CD4-positive, alpha-beta T cell treated with Interleukin-2 at 100 ng/mL for 4 hours (primary cell): ENCODE results near the gene ASCC2.
A peak's percentile ranks its signal among the peaks of the same experiment; 100 is the strongest.
"Not testable (repeated sequence)": the region's sequence is repeated elsewhere in the genome, so short reads cannot be mapped to it uniquely, and the experiment has no call there.

Source experiments
- DNase-seq: peaks from one replicate; pipeline ENCODE4 v3.0.0-alpha.2; 2020; ENCODE audit warnings: low spot score

The ASCC2 gene, protein sequence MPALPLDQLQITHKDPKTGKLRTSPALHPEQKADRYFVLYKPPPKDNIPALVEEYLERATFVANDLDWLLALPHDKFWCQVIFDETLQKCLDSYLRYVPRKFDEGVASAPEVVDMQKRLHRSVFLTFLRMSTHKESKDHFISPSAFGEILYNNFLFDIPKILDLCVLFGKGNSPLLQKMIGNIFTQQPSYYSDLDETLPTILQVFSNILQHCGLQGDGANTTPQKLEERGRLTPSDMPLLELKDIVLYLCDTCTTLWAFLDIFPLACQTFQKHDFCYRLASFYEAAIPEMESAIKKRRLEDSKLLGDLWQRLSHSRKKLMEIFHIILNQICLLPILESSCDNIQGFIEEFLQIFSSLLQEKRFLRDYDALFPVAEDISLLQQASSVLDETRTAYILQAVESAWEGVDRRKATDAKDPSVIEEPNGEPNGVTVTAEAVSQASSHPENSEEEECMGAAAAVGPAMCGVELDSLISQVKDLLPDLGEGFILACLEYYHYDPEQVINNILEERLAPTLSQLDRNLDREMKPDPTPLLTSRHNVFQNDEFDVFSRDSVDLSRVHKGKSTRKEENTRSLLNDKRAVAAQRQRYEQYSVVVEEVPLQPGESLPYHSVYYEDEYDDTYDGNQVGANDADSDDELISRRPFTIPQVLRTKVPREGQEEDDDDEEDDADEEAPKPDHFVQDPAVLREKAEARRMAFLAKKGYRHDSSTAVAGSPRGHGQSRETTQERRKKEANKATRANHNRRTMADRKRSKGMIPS

DNA sequence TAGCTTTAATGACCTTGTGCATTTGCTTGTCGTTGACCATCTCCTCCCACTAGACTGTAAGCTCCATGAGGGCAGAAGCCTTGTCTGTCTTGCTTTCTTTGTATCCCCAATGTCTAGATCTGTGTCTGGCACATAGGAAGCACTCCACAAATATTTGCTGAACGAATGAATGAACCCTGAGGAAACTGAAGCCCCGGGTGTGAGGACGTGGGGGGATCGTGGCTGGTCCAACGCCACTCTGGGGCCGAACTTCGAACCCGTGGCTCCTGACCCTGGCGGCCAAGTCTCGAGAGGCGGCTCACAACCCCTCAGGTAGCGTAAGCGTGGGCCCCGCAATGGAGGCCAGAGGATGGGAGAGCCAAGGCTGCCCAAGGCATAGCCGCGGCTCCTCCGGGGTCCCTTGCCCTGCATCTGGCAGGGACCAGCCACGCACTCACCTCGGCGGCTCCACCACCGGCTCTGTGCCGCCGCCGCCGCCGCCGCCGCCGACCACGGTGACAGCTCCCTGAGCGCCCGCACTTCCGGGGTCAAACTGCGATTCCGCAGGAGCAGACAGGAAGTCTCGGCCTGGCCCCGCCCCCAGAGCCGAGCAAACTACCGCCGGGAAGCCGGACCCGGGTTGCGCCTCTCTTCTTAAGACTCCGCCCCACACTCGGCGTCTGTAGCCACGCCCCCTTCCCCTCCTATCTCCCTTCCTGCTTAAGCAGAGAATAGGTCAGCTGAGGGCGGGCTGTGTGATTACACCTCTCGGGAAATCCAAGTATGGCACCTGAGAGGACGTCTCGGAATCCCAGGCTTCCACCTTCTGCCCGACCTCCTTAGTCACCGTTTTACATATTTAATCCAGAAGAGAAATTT is at the start of gene ASCC2:
Gene ASCC2 (minus strand): TSS at position 534 of the 858 bp plus-strand sequence. CDS start 5,949 bp downstream, outside the sequence.
- peak; percentile 98 for DNase-seq

DNA sequence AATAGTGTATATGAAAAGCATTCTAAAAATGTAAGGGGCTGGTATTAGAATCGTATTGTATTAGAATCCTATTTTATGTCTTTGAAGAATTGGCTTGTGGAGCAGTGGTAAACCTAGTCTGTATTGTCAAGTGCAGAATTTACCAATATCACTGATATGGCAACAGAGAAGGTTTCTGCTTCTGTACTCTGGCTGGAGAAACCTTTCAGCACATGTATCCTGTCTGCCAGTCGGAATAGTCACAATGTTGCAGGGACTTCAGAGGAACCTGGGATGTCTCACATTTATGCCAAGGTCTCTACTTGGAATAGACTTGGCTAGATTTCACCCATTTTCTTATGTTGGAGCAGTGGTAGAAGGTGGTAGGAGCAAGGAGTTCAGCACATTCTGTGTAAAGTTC is 49.3 kb upstream of the ASCC2 start:
- DNase-seq, result no peak

DNA sequence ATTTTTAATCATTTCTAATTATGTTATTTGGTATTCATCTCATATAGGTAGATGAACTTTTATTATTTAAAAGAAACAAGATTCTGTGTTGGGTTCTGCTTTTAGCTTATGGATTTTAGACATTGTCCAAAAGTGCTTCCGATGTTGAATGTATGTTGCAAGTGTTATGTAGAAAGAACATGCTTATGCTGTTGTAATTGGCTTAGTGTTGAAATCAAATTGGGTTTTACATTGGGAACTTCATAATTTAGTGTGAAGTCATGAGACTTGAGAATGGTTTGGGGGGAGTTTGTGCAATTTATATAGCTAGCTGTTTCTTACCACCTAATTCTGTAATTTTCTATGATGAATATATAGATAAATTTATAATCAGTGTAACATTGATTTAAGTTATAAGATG is 48.5 kb upstream of the ASCC2 start:
- DNase-seq, result no peak

DNA sequence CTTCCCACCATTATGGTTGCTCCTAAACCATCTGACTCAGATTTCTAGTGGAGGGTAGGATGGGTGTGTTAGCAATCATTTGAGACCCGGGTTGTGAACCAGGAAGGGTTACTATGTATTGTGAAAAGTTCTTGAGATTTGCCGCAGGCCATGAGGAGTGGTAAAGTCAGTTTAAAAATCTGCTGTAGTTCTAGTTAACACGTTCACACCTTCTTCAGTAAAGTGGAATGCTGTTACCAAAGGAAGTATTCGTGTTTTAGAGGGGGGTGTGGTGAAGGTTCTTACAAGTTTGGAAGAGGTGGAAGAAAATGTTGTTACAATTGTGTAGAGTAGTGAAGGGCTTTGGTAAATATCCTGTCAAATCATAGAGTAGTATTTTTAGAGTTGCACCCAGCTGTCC is 47.5 kb upstream of the ASCC2 start:
- DNase-seq, result no peak

DNA sequence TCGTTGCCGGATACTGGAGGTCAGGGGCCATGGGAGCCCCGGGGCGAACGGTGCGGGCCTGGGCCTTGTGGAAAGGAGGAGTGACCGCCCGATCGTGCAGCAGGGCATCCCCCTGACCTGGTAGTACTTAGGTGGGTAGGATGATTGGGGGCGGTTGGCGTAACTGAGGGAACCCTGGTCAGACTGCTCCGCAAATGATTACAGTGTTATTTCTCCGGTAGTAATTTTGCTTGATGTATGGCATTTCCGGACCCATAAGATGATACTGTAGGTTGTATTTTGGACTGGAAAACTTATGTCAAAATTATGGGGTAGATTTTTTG is 45.7 kb upstream of the ASCC2 start:
- no peak for DNase-seq

DNA sequence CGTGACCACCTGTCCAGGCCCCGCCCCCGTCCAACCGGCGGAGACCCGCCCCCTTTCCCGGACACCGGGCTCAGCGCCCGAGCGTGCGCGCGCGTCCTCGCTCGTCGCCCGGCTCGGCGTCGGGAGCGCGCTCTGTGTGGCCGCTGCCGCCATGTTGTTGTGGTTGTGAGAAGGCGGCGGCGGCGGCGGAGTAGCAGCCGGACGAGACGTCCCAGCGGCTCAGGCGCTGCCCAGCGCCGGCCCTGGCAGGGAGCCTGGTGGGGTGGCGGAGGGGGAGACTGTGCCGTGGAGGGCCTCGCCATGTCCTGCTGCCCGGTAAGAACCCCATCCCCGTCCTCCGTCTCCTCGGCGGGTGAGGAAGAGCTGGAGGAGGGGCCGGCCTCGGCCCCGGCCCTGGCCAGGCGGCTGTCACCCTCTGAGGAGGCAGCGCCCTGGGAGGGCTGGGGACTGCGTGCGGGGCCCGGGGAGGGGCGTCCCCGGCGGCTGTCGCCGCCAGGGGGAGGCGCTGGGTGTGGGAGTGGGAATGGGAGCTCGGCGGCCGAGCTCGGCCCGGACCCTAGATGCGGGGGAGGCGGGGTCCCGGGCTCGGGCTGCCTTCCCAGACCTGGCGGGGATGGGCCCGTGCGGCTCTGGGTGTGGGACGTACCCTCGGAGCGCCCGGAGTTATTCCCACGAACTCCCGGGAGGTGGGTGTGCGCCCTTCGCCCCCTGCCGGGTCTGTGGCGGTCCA is 45.1 kb upstream of the ASCC2 start, which contains the start of gene MTMR3:
Gene MTMR3 (plus strand): TSS at position 130 of the 730 bp plus-strand sequence. CDS start 87,886 bp downstream, outside the sequence.
- DNase-seq, result peak; percentile 93

DNA sequence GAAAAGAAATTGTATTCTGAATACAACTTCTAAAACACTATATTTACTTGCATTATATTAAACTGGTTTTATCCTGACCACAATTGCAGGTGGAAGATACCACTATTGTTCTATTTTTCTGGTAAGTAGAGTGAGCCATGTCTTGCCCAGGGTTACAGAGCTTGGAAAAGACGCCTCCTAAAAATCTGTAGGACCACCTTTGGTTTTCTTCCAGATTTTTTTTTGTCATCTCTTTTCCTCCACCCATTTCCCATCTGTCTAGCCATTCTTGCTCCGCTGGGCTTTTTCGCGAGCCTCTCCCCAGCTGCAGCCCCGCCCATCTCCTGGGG is 44.6 kb upstream of the ASCC2 start:
- no peak for DNase-seq

DNA sequence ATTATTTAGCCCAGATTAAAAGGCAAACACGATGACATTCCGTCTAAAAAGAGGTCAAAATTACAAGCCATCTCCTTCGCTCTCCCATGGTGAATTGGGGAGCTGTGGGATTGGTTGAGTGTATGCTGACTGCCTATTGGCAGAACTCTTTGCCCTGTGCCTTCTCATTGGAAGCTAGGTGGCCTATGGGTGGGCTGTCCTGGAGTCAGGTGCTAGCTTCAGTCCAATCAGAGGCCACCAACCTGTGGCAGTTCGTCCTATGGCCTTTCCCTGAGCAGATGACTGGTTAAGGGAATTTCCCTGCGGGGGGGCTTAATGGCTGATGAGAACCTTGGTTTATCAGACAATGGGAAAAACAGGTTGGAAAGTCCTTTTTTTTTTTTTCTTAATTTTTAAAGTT is 41.7 kb upstream of the ASCC2 start:
- DNase-seq, result no peak

DNA sequence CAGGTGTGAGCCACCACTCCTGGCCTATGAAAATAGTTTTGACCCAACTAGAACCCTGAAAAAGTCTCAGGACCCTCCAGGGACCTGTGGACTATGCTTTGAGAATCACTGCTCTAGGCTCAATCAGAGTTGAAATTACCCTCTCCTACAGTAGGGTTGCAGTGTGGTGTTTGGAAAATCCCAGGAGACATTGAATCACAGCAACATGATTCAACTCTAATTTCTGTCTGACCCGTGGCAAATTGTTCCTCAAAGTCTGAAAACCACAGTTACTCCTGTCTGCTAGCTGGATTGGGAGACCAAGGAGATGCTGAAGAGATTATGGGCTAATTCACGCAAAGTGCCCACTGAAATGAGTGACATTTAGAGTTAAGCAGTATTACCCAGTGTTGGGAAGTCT is 39.5 kb upstream of the ASCC2 start:
- DNase-seq, result no peak

DNA sequence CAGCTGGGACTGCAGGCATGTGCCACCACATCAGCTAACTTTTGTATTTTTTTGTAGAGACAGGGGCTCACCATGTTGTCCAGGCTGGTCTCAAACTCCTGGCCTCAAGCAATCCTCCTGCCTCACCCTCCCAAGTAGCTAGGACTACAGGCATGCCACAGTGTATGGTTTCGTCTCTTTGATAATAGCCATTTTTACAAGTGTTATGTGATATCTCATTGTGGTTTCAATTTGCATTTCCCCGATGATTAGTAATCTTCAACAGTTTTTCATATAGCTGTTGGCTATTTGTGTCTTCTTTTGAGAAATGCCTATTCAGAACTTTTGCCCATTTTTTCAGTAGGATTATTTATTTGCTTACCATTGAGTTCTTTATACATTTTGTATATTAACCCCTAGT is 35.9 kb upstream of the ASCC2 start:
- no peak for DNase-seq

DNA sequence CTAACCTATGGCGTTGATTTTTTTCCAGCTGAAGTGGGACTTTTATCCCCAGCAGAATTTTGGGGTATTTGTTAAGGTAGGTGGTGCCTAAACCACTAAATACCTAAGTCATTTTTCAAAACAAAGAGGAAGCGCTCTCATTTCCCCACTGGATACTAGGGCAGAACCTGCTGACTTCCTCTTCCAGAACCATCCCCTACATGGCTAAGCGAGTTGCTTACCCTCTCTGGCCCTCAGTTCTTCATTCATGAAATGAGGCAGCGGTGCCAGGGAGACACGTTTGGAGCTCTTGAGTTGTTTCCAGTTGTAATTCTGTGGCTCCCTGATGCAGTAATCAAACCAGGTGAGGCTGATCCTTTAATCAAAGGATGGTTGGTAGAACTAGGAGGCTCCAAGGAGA is 34.9 kb upstream of the ASCC2 start:
- DNase-seq, result no peak

DNA sequence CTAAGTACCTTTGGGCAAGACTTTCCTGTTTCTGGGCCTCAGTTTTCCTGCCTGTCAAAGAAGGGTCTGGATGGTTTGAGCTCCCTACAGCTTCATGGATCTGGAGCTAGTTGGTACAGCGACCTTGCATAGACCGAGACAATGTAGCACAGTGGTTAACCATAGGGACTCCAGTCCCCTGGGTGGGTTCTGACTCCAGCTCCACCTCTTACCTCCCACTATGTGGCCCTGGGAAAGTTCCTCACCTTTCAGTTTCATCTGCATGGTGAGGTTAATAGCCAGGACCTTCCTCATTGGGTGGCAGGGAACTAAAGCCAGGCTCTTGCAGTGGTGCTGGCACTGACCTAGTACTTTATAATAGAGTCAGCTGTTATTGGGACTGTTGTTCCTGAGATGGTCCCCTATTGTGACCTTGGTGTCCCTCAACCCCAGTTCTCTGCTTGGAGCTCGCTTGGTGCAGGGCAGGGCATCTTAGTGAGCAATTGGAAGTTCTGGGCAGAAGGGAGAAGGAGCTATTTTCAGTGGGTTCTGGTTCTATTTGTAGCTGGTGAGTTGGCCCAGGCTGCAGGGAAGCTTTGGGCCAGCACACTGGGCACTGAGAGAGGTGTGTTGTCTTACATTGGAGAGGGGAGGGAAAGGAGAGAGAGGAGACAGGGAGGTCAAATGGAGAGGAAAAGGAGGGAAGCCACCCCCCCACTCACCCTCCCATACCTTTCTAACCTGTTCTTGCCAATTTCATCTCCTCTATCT is 34.2 kb upstream of the ASCC2 start:
- no peak for DNase-seq

DNA sequence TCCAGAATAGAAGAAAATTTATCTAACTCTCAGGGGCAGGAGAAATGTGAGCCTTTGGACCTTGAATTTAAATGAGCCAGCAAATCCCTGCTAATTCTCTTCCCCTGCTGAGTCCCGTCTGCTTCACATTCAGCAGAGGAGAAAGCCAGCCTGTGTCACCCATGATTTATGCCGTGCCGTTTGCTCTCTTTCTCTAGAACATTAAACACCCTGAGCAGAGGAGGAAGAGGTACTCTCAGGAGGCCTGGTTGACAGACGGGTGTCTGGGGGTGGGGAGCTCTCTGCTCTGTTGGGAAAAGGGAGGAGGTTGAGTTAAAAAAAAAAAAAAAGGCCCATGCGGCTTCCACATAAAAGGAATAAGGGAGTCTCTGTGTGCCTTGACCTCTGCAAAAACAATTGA is 33.6 kb upstream of the ASCC2 start:
- DNase-seq, result no peak

DNA sequence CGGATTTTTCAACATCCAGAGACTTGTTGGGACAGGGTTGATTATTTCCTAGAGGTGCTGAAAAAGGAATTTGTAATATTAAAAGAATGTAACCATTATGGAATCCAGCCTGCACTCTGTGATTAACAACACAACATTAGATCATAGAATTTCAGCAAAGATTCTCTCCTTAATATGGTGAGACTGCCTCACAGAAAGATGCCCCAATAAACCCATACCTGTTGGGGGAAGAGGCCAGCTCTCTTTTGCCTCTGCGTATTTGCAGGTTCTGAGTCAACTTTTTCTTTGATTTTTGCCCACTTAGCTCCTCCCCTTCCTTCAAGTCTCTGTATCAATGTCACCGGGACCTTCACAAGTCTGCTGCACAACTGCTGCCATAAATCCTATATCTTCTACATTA is 32.5 kb upstream of the ASCC2 start:
- DNase-seq, result peak; percentile 20

DNA sequence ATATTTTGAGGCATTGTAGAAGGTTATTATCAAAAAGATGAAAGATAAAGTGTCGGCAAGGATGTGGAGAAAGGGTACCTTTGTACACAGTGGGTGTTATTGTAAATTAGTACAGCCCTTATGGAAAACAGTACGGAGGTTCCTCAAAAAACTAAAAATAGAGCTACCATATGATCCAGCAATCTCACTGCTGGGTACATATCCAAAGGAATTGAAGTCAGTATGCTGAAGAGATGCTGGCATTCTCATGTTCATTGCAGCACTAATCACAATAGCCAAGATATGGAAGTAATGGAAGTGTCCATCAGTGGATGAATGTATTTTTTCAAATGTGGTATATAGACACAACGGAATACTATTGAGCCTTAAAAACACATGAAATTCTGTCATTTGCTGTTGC is 29.8 kb upstream of the ASCC2 start:
- DNase-seq, result no peak

DNA sequence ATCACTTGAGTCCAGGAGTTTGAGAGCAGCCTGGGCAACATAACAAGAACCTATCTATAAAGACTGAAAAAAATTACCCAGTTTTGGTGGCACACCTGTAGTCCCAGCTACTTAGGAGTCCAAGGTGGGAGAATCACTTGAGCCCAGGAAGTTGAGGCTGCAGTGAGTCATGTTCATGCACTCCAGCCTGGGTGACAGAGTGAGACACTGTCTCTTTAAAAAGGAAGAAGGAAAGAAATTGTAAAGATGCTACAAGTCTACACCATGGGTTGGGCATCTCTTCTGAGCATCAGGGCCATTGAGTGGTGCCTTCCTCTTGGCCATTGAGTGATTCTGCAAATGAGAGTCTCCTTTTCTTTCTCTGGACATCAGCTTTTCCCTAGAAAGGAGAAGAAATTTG is 29.2 kb upstream of the ASCC2 start:
- no peak for DNase-seq

DNA sequence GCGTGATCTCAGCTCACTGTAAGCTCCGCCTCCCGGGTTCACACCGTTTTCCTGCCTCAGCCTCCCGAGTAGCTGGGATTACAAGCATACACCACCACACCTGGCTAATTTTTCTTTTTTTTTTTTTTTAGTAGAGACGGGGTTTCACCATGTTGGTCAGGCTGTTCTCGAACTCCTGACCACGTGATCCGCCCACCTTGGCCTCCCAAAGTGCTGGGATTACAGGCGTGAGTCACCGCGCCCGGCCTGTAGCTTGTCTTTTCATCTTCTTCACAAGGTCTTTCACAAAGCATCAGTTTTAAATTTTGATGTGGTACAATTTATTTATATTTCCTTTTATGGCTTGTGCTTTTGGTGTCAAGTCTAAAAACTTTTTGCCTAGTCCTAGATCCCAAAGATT is 27.5 kb upstream of the ASCC2 start:
- not testable (repeated sequence) for DNase-seq

DNA sequence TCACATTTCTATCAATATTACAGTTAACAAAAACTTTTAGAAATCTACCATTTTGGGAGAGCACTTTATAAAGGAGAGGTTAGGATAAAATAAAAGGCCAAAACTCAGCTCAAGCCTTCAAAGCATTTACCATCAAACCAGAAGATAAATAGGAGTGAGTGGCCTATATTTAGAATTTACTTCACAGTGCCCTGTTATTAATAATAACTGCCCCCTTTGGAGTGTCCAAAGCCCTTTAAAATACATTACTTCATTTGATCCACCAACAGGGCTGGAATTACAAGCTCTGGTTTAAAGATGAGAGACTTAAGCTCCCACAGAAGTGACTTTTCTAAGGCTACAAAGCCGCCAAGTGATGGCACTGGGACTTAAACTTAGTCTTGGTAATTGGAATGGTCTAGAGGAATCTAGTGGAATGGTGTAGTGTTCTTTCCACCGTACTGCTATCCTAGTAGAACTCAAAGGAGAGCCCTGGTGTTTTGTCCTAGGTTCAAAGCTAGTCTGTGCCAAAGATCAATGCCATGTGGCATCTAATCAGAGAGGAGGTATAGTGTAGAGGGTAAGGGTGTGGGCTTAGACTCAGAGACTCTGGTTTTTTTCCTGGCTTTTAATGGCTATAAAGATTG is 23.7 kb upstream of the ASCC2 start:
- DNase-seq, result no peak

DNA sequence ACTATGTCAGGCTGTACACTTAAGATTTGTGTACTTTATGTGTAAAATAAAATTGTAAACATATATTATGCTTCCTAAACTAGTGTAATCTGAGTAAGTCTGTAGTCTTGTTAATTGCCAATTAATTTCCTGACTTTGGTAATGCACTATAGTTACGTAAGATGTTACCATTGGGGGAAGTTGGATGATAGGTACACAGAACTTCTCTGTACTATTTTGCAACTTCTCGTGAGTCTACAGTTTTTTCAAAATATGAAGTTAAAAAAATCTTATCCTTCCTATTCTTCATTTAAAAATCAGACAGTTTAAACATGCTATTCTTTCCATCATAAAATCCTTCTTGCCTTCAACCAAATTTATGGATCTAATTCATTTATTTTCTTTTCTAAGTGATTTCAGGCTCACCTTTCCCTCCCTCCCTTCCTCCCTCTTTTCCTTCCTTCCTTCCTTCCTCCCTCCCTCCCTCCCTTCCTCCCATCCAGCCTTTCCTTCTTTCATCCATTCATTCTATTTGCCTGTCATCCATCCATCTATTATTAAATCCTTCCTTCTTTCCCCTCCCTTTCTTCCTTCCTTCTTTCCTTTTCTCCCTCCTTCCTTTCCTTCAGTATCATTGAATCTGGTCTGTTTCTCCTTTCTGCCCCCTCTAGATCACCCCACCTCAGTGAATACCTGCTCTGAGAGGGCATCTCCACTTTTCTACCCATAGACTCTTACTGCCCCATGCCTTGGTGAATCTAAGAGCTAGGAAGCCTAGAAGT is 22.1 kb upstream of the ASCC2 start:
- DNase-seq, result no peak

DNA sequence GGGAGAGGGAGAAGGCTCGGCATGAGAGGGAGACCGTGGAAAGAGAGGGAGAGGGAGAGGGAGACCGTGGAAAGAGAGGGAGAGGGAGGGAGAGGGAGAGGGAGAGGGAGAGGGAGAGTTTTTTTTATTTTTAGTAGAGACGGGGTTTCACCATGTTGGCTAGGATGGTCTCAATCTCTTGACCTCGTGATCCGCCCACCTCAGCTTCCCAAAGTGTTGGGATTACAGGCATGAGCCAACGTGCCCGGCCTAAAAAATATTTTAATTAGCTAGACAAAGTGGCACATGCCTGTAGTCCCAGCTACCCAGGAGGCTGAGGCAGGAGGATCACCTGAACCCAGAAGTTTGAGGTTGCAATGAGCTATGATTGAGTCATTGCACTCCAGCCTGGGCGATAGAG is 21.0 kb upstream of the ASCC2 start:
- not testable (repeated sequence) for DNase-seq
